GM12874 (cell line): ENCODE data around the gene FKBP2.

Source experiments
- TF ChIP-seq, protein P1 (sequence below): IDR thresholded peaks from 2 replicates; pipeline ENCODE4 v1.5.1; 2011; ENCODE audit warnings: low read depth, mild to moderate bottlenecking, control low read depth, low read length, moderate library complexity; ENCODE audit not compliant: insufficient read depth

FKBP2 gene

DNA sequence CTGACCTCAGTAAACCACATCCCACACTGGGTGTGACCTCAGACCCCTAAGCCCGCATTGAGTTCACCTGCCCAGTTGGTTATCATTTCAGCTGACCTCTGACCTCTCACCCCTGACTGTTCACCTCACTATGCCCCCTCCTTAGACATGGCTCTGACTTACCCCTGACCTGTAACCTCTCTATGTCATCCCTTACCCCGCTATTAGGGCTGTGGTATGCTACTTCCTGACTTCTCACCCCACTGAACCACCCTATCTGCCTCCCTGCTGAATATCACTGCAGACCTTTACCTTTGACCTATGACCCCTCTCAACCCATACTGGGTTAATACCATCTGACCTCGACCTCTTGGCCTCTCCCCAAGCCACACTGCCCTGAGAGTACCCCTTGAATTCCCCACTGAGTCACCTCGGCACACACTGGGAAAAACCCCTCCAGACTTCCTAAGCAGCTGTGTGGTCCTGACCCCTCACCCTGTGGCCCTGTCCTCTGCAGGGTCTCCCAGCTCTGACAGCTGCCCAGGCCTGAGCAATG, 18.7 kb downstream of the FKBP2 start:
- TF ChIP-seq, protein P1, sequence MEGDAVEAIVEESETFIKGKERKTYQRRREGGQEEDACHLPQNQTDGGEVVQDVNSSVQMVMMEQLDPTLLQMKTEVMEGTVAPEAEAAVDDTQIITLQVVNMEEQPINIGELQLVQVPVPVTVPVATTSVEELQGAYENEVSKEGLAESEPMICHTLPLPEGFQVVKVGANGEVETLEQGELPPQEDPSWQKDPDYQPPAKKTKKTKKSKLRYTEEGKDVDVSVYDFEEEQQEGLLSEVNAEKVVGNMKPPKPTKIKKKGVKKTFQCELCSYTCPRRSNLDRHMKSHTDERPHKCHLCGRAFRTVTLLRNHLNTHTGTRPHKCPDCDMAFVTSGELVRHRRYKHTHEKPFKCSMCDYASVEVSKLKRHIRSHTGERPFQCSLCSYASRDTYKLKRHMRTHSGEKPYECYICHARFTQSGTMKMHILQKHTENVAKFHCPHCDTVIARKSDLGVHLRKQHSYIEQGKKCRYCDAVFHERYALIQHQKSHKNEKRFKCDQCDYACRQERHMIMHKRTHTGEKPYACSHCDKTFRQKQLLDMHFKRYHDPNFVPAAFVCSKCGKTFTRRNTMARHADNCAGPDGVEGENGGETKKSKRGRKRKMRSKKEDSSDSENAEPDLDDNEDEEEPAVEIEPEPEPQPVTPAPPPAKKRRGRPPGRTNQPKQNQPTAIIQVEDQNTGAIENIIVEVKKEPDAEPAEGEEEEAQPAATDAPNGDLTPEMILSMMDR = no peak

DNA sequence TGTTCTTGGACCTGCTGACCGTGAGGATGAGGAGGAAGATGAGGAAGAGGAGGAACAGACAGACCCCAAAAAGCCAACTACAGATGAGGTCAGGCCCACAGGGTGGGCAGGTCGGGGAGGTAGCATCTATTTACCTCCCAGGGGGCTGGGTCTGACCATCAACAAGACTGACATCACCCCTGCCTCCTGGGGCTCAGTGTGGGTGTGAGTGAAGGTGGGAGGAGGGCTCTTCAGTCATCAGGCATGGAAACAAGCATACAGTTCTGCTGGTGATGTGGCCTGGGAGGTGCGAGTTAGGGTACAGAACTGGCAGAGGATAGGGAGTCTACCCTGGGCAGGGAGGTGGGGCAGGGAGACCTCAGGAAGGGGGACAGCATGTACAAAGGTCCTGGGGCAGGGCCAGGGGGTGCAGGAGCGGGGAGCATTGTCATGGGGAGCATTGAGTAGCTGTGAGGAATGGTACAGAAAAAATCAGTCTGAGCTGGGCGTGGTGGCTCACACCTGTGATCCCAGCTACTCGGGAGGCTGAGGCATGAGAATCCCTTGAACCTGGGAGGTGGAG, 19.3 kb downstream of the FKBP2 start:
- TF ChIP-seq, protein P1 = no peak

DNA sequence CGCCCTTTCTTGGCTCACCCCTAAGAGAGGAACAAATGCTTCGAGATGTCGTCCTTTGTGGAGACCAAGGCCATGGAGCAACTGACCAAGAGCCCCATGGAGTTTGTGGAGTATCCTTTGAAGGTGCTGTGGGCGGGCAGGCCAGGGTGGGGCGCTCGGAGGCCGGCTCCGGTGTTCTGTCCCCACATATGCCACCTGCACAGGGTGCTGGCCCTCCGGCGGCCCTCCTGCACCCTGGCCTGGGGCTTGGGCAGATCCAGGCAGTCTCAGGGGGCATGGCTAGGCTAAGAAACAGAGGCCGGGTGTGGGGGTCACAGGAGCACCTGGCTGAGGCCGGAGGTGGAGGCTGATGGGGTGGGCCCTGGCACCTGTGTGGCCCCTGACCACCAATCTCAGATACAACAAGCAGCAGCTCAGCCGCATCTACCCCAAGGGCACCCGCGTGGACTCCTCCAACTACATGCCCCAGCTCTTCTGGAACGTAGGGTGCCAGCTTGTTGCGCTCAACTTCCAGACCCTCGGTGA, 20.7 kb downstream of the FKBP2 start:
- TF ChIP-seq, protein P1 = no peak

DNA sequence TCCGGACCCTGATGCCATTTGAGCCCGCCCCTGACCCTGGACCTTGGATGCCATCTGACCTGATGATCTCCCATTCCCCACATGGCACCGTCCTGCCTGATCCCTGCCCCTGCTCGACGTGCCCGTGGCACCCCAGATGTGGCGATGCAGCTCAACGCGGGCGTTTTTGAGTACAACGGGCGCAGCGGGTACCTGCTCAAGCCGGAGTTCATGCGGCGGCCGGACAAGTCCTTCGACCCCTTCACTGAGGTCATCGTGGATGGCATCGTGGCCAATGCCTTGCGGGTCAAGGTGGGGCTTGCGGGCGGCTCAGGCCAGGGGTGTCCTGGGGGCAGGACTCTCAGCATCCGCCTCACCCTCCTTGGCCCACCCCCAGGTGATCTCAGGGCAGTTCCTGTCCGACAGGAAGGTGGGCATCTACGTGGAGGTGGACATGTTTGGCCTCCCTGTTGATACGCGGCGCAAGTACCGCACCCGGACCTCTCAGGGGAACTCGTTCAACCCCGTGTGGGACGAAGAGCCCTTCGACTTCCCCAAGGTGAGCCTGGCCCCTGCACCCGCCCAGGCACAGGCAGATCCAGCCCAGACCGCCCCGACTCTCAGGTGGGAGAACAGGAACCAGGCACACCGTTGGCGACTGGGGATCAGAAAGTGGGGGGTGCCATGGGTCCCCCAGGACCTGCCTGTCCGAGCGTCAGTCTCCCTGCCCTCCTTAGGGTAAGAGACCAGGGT, 21.5 kb downstream of the FKBP2 start:
- TF ChIP-seq, protein P1 = no peak

GRCh38 chr11:64263021-64263946, 22.4 kb downstream of the FKBP2 start:
- TF ChIP-seq, protein P1 = no peak

DNA sequence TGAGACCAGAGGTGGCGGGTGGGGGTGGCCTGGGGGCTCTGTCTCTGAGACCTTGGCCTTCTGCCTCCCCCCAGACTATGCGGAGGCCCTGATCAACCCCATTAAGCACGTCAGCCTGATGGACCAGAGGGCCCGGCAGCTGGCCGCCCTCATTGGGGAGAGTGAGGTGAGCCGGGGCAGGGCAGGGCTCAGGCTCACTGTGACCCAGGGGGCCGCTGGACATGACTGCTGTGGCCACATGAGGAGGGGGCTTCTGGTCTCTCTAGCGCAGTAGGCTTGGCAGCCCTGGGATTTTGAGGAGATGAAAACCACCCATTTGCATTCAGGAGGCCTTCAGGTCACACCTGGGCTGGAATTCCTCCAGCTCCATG, 23.0 kb downstream of the FKBP2 start:
- TF ChIP-seq, protein P1 = no peak
